Heart right ventricle (tissue), 16 donors: ENCODE measurements around the gene PITX3. TPM values are rescaled to one million over a fixed set of nuclear protein-coding genes. Genes with fewer than 3 reads are reported as not detected.
"Not testable (repeated sequence)": the region's sequence is repeated elsewhere in the genome, so short reads cannot be mapped to it uniquely, and the experiment has no call there.

Source experiments
- ATAC-seq, 8 donors: fragments of 200-7000 bp; cut with Tn5 transposase; one replicate each; pipeline ENCODE4 v1.9.1; 2020; ENCODE audit warnings: mild to moderate bottlenecking in 8 of 8, moderate library complexity in 8 of 8, moderate number of reproducible peaks in 1 of 8
- DNase-seq, 2 donors: peaks; one replicate each; pipeline ENCODE4 v3.0.0-alpha.2; 2020
- H3K27ac ChIP-seq, 10 donors: fragments of 200-600 bp; sonication (generic) in 2 of 10; one replicate each; pipeline versions ENCODE4 v1.5.0 to v1.8.0; 2020 to 2022; ENCODE audit warnings: mild to moderate bottlenecking in 3 of 10
- H3K27me3 ChIP-seq, 7 donors: fragments of 200-600 bp; one replicate each; pipeline ENCODE4 v1.8.0; 2021 to 2022; ENCODE audit warnings: mild to moderate bottlenecking in 2 of 7
- H3K36me3 ChIP-seq, 9 donors: fragments of 200-600 bp; sonication (generic) in 1 of 9; one replicate each; pipeline versions ENCODE4 v1.5.0 to v1.8.0; 2020 to 2022; ENCODE audit warnings: mild to moderate bottlenecking in 2 of 9
- H3K4me1 ChIP-seq, 9 donors: fragments of 200-600 bp; sonication (generic) in 1 of 9; one replicate each; pipeline versions ENCODE4 v1.5.0 to v1.8.0; 2020 to 2022; ENCODE audit warnings: mild to moderate bottlenecking in 4 of 9
- H3K4me3 ChIP-seq, 10 donors: fragments of 200-600 bp; sonication (generic) in 2 of 10; one replicate each; pipeline versions ENCODE4 v1.5.0 to v1.8.0; 2020 to 2022; ENCODE audit warnings: mild to moderate bottlenecking in 7 of 10, moderate library complexity in 2 of 10
- H3K9me3 ChIP-seq, 11 donors: fragments of 200-600 bp in 10 of 11; sonication (generic) in 2 of 11; one replicate each; pipeline versions ENCODE4 v1.5.0 to v1.8.0; 2013 to 2022; ENCODE audit warnings: mild to moderate bottlenecking in 2 of 11, control low read depth in 1 of 11, moderate library complexity in 1 of 11
- WGBS, 2 donors: extraction: QIAGEN DNeasy Blood & Tissue Kit; methylation state at CpG; one replicate each; pipeline ENCODE4 v1.1.7; 2013; ENCODE audit warnings: inconsistent platforms in 1 of 2; 5-methylcytosine and 5-hydroxymethylcytosine counted together
- intact Hi-C, 10 donors: fragments of 100-400 bp; cut with DNase I; formaldehyde crosslinking; loops; one replicate each; pipeline versions ENCODE4 v1.11.1 to v1.14.2; 2022
- polyA plus RNA-seq, 2 donors: library from polyadenylated mRNA; stranded (reverse); fragments of 200-250 nt; gene quantifications; one replicate each; pipeline ENCODE4 v1.2.3, GENCODE V29; 2013
- total RNA-seq, 10 donors: library from RNA; stranded (reverse); fragmentation: NEBNext Ultra II Directional in 3 of 10; extraction: Animal tissue kit (Norgen Biotek cat#: 25700) in 3 of 10; gene quantifications; one replicate each; pipeline versions ENCODE4 v1.2.1 to v1.2.4, GENCODE V29; 2021 to 2023
- TF ChIP-seq, protein P1 (sequence below), 9 donors: fragments of 200-600 bp; sonication (generic) in 2 of 9; IDR thresholded peaks; one replicate each; pipeline versions ENCODE4 v1.5.0 to v1.8.0; 2021 to 2022; ENCODE audit warnings: antibody characterized with exemption in 9 of 9, mild to moderate bottlenecking in 5 of 9, moderate library complexity in 1 of 9
- donor health status: Arrhythmogenic right ventricular cardiomyopathy.
- donor health status: ischemic (EF 13 %, LVEDD 7.1; RV severe dilation, severe dysfunction).
- donor health status: healthy with polysubstance abuse.
- donor health status: DM: no; HTN: yes; CAD: no.
- donor health status: DM: no; HTN: no; CAD: no.
- donor health status: ischemic (EF 25% LVEDD 6.9; RV normal size, moderate dysfunction).
- donor health status: ischemic (EF 25% LVEDD 5.7; RV mildly dilated, moderate dysfunction).
- donor health status: healthy.
- donor health status: DM: yes; HTN: yes; CAD: no.
- donor health status: Ischemic cardiomyopathy.
- donor health status: ischemic (EF 35%, LVEDD 5.7; RV mildly dilated, moderate dysfunction).
- donor health status: nonischemic (EF 11% LVEDD 7.7; RV severe dilation, severe dysfunction).
- donor health status: DM: yes; HTN: yes; CAD: no.
- donor health status: PGD.
- donor health status: ischemic (EF 29% LVEDD 5.4; RV normal size, mild dysfunction).
- donor health status: nonischemic (EF 23%, LVEDD 6.1; RV moderate dilation, normal function).

PITX3 gene
- total and polyA plus RNA-seq, 12 donors: 0.21 to 10.4 (median 1.1) TPM

DNA sequence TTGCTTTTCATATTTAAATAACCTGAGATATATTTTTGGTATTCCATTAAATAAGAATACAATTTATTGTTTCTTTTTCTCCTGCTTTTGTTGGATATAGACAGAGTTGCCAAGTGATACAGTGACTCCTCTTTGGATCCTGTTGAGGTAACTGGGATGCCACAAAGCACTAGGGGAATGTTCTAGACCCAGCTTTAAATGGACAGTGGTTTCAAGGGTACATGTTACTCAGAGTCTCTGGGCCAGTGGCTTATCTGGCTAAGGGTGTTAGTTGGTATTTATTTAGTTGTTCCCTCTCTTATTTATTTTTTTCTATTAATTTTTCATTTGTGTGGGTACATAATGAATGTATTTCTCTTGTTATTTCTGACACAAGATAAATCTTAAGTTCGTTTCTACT, 13.1 kb upstream of the PITX3 start:
- H3K36me3 ChIP-seq: peaks cover 0 to 56% (median 3%) of the 10 kb centered on the region in 9 donors
- peak overlapping the region in 1 of 10 donors; percentile 17 for H3K27ac ChIP-seq
- WGBS, 2 donors: 74 to 87% methylated on average over 1 of the region's 1 CpG
- DNase-seq (no peak), ATAC-seq (no peak)
- intact Hi-C loops: no loop called here
- H3K27me3 ChIP-seq: no peaks in the 10 kb centered on the region
- no peaks in the 10 kb centered on the region for H3K9me3 ChIP-seq
- no peak overlapping the region for H3K4me3 ChIP-seq
- TF ChIP-seq, protein P1, sequence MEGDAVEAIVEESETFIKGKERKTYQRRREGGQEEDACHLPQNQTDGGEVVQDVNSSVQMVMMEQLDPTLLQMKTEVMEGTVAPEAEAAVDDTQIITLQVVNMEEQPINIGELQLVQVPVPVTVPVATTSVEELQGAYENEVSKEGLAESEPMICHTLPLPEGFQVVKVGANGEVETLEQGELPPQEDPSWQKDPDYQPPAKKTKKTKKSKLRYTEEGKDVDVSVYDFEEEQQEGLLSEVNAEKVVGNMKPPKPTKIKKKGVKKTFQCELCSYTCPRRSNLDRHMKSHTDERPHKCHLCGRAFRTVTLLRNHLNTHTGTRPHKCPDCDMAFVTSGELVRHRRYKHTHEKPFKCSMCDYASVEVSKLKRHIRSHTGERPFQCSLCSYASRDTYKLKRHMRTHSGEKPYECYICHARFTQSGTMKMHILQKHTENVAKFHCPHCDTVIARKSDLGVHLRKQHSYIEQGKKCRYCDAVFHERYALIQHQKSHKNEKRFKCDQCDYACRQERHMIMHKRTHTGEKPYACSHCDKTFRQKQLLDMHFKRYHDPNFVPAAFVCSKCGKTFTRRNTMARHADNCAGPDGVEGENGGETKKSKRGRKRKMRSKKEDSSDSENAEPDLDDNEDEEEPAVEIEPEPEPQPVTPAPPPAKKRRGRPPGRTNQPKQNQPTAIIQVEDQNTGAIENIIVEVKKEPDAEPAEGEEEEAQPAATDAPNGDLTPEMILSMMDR (IDR thresholded peaks at IDR 0.05): no peak
- peaks cover 0 to 42% (median 11%) of the 10 kb centered on the region in 9 donors for H3K4me1 ChIP-seq

DNA sequence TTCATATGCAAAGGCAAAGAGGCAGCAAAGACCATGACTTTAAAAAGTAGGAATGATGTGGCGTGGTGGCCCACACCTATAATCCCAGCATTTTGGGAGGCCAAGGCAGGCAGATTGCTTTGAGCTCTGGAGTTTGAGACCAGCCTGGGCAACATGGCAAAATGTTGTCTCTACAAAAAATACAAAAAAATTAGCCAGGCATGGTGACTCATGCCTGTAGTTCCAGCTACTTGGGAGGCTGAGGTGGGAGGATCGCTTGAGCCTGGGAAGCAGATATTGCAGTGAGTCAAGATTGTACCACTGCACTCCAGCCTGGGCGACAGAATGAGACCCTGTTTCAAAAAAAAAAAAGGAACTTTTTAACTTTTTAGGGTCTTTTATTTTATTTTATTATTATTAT, 11.2 kb upstream of the PITX3 start:
- H3K4me3 ChIP-seq, intact Hi-C loops, DNase-seq, H3K9me3 ChIP-seq, H3K27ac ChIP-seq, H3K27me3 ChIP-seq, ATAC-seq: not testable (repeated sequence)
- Histone ChIP-seq H3K36me3 (peaks cover 0 to 47% (median 0%) of the 10 kb centered on the region in 9 donors), H3K4me1 (peaks cover 0 to 61% (median 28%) of the 10 kb centered on the region in 9 donors)
- 96 to 98% methylated on average over 3 of the region's 3 CpGs for WGBS, 2 donors

DNA sequence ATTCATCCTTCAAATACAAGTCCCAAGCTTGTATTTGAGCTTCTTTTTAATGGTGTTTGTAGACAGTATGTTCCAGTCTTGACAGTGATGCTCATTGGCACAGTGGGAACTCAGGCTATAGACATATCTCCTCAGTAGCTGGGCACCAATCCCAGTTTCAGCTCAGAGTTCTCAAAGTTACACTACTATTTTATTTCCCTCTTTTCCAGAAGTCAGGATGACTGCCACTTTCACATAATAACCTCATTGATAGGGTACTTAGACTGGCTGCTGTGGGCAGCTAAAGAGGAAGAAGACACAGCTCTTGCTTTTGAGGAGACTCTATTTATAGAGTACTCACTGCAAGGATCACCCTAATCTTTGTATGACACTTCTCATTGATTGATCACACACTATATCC, 6.4 kb upstream of the PITX3 start:
- TF ChIP-seq, protein P1 (IDR thresholded peaks at IDR 0.05): no peak
- no peaks in the 10 kb centered on the region for H3K9me3 ChIP-seq
- intact Hi-C loops: loop anchor here in 2 of 10 donors (2.0 to 5.0 kb wide), 2 partner anchors 33 to 85 kb away; no protein-coding TSS in a partner anchor
- no peak for DNase-seq
- H3K4me3 ChIP-seq: peak overlapping the region in 3 of 10 donors; percentile 81 to 86 (median 83)
- no peaks in the 10 kb centered on the region for H3K27me3 ChIP-seq
- peaks cover 0 to 21% (median 0%) of the 10 kb centered on the region in 9 donors for H3K36me3 ChIP-seq
- H3K27ac ChIP-seq: peak overlapping the region in 2 of 10 donors; percentile 87 to 94
- no peak for ATAC-seq
- peaks cover 5 to 58% (median 39%) of the 10 kb centered on the region in 9 donors for H3K4me1 ChIP-seq

DNA sequence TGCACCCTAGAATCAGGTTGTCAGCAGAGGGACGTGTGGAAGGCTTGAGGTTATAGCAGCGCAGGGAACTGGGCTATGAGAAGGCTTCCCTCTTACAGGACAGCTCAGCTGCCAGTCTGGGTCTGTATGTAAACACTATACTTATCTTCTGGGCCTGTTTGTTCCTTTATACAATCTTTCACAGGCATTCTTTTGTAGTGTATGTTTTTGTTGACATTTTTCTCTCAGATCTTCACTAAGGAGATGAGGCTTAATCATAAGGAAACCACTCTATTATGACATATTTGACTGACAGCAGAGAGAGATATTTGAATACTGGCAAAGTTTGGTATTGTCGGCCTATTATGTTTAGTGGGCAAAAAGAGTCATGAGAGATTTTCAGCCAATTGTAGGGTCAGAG, 4.9 kb upstream of the PITX3 start:
- H3K9me3 ChIP-seq: no peaks in the 10 kb centered on the region
- WGBS, 2 donors: 18% methylated on average over 3 of the region's 3 CpGs
- intact Hi-C loops: loop anchor here in 2 of 10 donors (2.0 to 5.0 kb wide), 2 partner anchors 35 to 86 kb away; no protein-coding TSS in a partner anchor

DNA sequence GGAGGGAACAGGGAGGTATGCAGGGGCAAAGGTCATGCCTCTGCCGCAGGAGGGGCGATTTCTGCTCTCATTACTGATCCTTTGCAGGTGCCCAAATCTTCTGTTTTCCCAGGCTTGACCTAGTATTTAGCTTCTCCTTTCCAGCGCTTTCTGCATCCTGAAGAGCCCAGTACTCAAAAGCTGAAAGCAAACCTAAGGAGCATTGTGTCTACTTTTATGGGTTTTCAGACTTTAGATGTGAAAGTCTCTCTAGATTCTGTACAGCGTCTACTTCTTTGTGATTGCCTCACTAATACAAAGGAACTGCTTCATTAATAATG, 4.6 kb upstream of the PITX3 start:
- peak overlapping the region; percentile 71 to 97 (median 82) for H3K4me3 ChIP-seq
- no peak for DNase-seq
- H3K9me3 ChIP-seq: no peaks in the 10 kb centered on the region
- 0 to 2% methylated on average over 4 of the region's 4 CpGs for WGBS, 2 donors
- TF ChIP-seq, protein P1 (IDR thresholded peaks at IDR 0.05): no peak
- H3K36me3 ChIP-seq: peaks cover 0 to 13% (median 0%) of the 10 kb centered on the region in 9 donors
- ATAC-seq: peak in 1 of 8 donors; percentile 1
- peaks cover 7 to 70% (median 54%) of the 10 kb centered on the region in 9 donors for H3K4me1 ChIP-seq
- H3K27me3 ChIP-seq: peaks cover 0 to 17% (median 0%) of the 10 kb centered on the region in 7 donors
- intact Hi-C loops: loop anchor here in 2 of 10 donors (2.0 to 5.0 kb wide), 2 partner anchors 35 to 86 kb away; no protein-coding TSS in a partner anchor
- H3K27ac ChIP-seq: peak overlapping the region; percentile 46 to 95 (median 89)

More for the DNA sequence above, 4.9 kb upstream of the PITX3 start:
- H3K4me1 ChIP-seq: peaks cover 5 to 66% (median 50%) of the 10 kb centered on the region in 9 donors
- peak overlapping the region; percentile 46 to 95 (median 89) for H3K27ac ChIP-seq
- TF ChIP-seq, protein P1 (IDR thresholded peaks at IDR 0.05): no peak
- no peak for ATAC-seq
- peaks cover 0 to 13% (median 0%) of the 10 kb centered on the region in 7 donors for H3K27me3 ChIP-seq
- DNase-seq: no peak
- peaks cover 0 to 16% (median 0%) of the 10 kb centered on the region in 9 donors for H3K36me3 ChIP-seq
- peak overlapping the region; percentile 71 to 97 (median 82) for H3K4me3 ChIP-seq
